ENCODE results near the gene GNA15. TPM values are rescaled to one million over a fixed set of nuclear protein-coding genes. Genes with fewer than 3 reads are reported as not detected.
"Not testable (repeated sequence)": the region's sequence is repeated elsewhere in the genome, so short reads cannot be mapped to it uniquely, and the experiment has no call there.

Gene GNA15
- total and polyA plus RNA-seq, 2 of the 8 experiments (the other 6 are each of a cell fraction or from before 2014, with no cell fraction given), result 0.26 to 0.45 TPM

DNA sequence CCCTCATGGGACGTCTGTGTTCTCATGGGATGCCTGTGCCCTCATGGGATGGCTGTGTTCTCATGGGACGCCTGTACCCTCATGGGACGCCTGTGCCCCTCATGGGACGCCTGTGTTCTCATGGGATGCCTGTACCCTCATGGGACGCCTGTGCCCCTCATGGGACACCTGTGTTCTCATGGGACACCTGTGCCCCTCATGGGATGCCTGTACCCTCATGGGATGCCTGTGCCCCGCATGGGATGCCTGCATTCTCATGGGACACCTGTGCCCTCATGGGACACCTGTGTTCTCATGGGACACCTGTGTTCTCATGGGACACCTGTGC, 36.8 kb downstream of the GNA15 start:
- not testable (repeated sequence) for DNase-seq (ENCODE audit: low read depth in 1 of 2, low spot score in 2 of 2); FAIRE-seq

More for the DNA sequence above, 36.8 kb downstream of the GNA15 start:
- H3K4ac ChIP-seq (replicated peaks; ENCODE audit: insufficient read length, low read depth, low read length); H3K23me2 ChIP-seq (ENCODE audit: low read depth, low read length); H2BK15ac ChIP-seq (ENCODE audit: low read length); H4K91ac ChIP-seq (replicated peaks; ENCODE audit: insufficient read length, low read length); H4K5ac ChIP-seq (ENCODE audit: insufficient read length, low read depth, low read length); H3K56ac ChIP-seq (replicated peaks; ENCODE audit: insufficient read length, low read depth, low read length); H2AFZ ChIP-seq (ENCODE audit: low read length); H3K14ac ChIP-seq (ENCODE audit: insufficient read length); H3K79me1 ChIP-seq (ENCODE audit: low read depth, low read length); H2BK20ac ChIP-seq (ENCODE audit: low read length); H4K8ac ChIP-seq (ENCODE audit: extremely low read depth, insufficient read depth, low read length); H3K27me3 ChIP-seq (replicated peaks in 1 of 4; ENCODE audit: control insufficient read depth in 3 of 4, extremely low read depth in 1 of 4, insufficient read depth in 3 of 4, low read length in 3 of 4); H3K4me3 ChIP-seq (ENCODE audit: extremely low read depth in 1 of 4, insufficient read depth in 2 of 4, low read depth in 3 of 4, low read length in 4 of 4); H3K36me3 ChIP-seq (ENCODE audit: control insufficient read depth in 2 of 4, insufficient read depth in 4 of 4, low read length in 3 of 4); H3K4me2 ChIP-seq (ENCODE audit: insufficient read depth in 1 of 2, low read depth in 2 of 2, low read length in 2 of 2); H3K23ac ChIP-seq (ENCODE audit: insufficient read length); H3K18ac ChIP-seq (ENCODE audit: extremely low read depth, low read length); POLR2A ChIA-PET (ENCODE audit: partially characterized antibody); H3K27ac ChIP-seq (ENCODE audit: low read depth, low read length); H3K9ac ChIP-seq (replicated peaks in 1 of 4; ENCODE audit: extremely low read depth in 1 of 4, low read depth in 3 of 4, low read length in 3 of 4); H3K79me2 ChIP-seq (ENCODE audit: control insufficient read depth in 1 of 2, insufficient read depth in 2 of 2, low read length in 2 of 2); H2BK120ac ChIP-seq (replicated peaks; ENCODE audit: low read depth, low read length); H2BK5ac ChIP-seq (ENCODE audit: low read depth, low read length); H3K9me3 ChIP-seq (ENCODE audit: insufficient read depth in 2 of 2, low read depth in 1 of 2, low read length in 1 of 2); H2AK5ac ChIP-seq (ENCODE audit: low read depth, low read length); H4K20me1 ChIP-seq (replicated peaks in 1 of 2; ENCODE audit: control insufficient read depth in 1 of 2, insufficient read depth in 2 of 2, low read length in 2 of 2); H2BK12ac ChIP-seq (ENCODE audit: low read depth, low read length); H3K4me1 ChIP-seq (replicated peaks in 1 of 4; ENCODE audit: control insufficient read depth in 3 of 4, insufficient read depth in 4 of 4, low read length in 3 of 4): not testable (repeated sequence)
- CTCF ChIA-PET (ENCODE audit: partially characterized antibody), result interaction anchor here (2.4 kb wide), 1 partner anchor 12 kb away, joined by 16 read pairs; no protein-coding TSS in a partner anchor
- WGBS, 2 experiments (ENCODE audit: extremely low coverage in 1 of 2, insufficient coverage in 1 of 2, insufficient read length in 1 of 2, insufficient replicate concordance in 2 of 2, low coverage in 1 of 2, low lambda C conversion rate in 2 of 2, missing lambda C conversion rate in 1 of 2), result 85% methylated on average over 6 of the region's 6 CpGs; no CpG with 5 or more reads in 1 of the 2 experiments
